NCI-H460 (cell line): ENCODE data around the gene ADK. TPM values are rescaled to one million over a fixed set of nuclear protein-coding genes. Genes with fewer than 3 reads are reported as not detected.

Experiments
- DNase-seq: peaks from one replicate; pipeline ENCODE4 v3.0.0-alpha.2; 2016; ENCODE audit warnings: low read depth; ENCODE audit errors: extremely low read depth
- total RNA-seq: library from RNA; depleted of rRNA; stranded (reverse); fragments of >200 nt; shearing (Covaris generic); gene quantifications from 2 replicates; pipeline ENCODE4 v1.2.3, GENCODE V29; 2014

The ADK gene
- total RNA-seq, 1 experiment from 2014 or later, result 50.2 TPM

- DNase-seq, result no peak
Observed at GRCh38 chr10:74585231-74586087, 434.4 kb downstream of the ADK start.

GRCh38 chr10:74586088-74586585 lies 435.1 kb downstream of the ADK start:
- no peak for DNase-seq

GRCh38 chr10:74587109-74587854 lies 436.3 kb downstream of the ADK start:
- DNase-seq, result no peak

- DNase-seq, result peak; percentile 87
Observed at GRCh38 chr10:74589226-74589673, 438.2 kb downstream of the ADK start.

- no peak for DNase-seq
Observed at GRCh38 chr10:74589851-74590250, 438.8 kb downstream of the ADK start.

- no peak for DNase-seq
Observed at GRCh38 chr10:74593470-74593869, 442.4 kb downstream of the ADK start.

- DNase-seq, result no peak
Observed at GRCh38 chr10:74596713-74597112, 445.7 kb downstream of the ADK start.

GRCh38 chr10:74598891-74599566 lies 448.0 kb downstream of the ADK start:
- DNase-seq, result no peak

- DNase-seq, result no peak
Observed at GRCh38 chr10:74599672-74600071, 448.7 kb downstream of the ADK start.

- DNase-seq, result no peak
Observed at GRCh38 chr10:74600170-74600569, 449.1 kb downstream of the ADK start.

- no peak for DNase-seq
Observed at GRCh38 chr10:74602576-74602975, 451.6 kb downstream of the ADK start.

GRCh38 chr10:74610299-74610698 lies 459.3 kb downstream of the ADK start:
- DNase-seq, result no peak

- no peak for DNase-seq
Observed at GRCh38 chr10:74612195-74612594, 461.2 kb downstream of the ADK start.

GRCh38 chr10:74620626-74621025 lies 469.6 kb downstream of the ADK start:
- no peak for DNase-seq

- no peak for DNase-seq
Observed at GRCh38 chr10:74623786-74624185, 472.8 kb downstream of the ADK start.

- no peak for DNase-seq
Observed at GRCh38 chr10:74624501-74624900, 473.5 kb downstream of the ADK start.

- DNase-seq, result no peak
Observed at GRCh38 chr10:74628136-74628535, 477.1 kb downstream of the ADK start.

- no peak for DNase-seq
Observed at GRCh38 chr10:74634995-74635536, 484.0 kb downstream of the ADK start.

- DNase-seq, result no peak
Observed at GRCh38 chr10:74635655-74636054, 484.6 kb downstream of the ADK start.

- no peak for DNase-seq
Observed at GRCh38 chr10:74637685-74638084, 486.7 kb downstream of the ADK start.
